ENCODE measurements around the gene ZNF691.

DNA sequence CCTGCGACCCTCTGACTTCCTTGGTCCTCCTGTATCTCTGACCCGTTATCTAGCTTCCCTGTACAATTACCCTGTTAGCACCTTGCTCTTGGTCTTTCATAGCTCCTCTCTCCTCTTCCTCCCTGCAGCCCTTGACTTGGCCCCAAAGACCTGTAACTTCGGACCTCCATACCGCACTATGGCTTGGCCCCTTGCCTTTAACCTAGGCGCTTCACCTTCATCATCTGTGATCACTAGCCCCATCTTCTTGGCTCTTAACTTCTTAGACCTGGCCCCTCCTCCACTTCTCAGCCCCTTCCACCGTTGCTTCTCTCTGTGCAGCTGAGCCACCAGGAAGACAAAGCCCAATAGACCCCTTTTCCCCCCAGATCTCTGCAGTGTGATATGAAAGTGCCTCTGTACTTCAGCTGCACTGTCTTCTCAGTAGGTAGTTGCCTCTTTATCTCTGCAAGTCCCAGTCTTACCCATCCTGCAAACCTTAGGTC lies 740 bp downstream of the ZNF691 start:
- TF ChIP-seq, protein P1, sequence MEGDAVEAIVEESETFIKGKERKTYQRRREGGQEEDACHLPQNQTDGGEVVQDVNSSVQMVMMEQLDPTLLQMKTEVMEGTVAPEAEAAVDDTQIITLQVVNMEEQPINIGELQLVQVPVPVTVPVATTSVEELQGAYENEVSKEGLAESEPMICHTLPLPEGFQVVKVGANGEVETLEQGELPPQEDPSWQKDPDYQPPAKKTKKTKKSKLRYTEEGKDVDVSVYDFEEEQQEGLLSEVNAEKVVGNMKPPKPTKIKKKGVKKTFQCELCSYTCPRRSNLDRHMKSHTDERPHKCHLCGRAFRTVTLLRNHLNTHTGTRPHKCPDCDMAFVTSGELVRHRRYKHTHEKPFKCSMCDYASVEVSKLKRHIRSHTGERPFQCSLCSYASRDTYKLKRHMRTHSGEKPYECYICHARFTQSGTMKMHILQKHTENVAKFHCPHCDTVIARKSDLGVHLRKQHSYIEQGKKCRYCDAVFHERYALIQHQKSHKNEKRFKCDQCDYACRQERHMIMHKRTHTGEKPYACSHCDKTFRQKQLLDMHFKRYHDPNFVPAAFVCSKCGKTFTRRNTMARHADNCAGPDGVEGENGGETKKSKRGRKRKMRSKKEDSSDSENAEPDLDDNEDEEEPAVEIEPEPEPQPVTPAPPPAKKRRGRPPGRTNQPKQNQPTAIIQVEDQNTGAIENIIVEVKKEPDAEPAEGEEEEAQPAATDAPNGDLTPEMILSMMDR (IDR thresholded peaks at IDR 0.05) = no peak
- TF ChIP-seq POLR2A (IDR thresholded peaks at IDR 0.05) (no peak), EP300 (IDR thresholded peaks at IDR 0.05) (no peak)
